Measurements from ENCODE around the gene RNF187. TPM values are rescaled to one million over a fixed set of nuclear protein-coding genes. Genes with fewer than 3 reads are reported as not detected.

Gene RNF187
- total RNA-seq, 1 donor from 2014 or later = 148 TPM

DNA sequence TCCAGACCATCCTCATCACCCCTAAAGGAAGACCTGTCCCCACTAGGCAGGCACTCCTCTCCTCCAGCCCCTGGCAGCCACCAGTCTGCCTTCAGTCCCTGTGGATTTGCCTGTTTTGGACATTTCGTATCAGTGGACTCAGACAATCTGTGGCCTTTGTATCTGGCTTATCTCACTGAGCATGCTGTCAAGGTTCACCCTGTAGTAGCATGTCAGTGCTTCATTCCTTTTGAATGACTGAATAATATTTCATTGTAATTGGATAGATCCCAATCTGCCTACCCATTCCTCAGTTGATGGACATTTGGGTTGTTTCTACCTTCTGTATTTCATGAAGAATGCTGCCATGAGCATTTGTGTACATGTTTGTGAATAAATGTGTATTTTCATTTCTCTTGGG is 32.9 kb upstream of the RNF187 start:
- DNase-seq = no peak
- Mint-ChIP-seq H3K27ac (no peak overlapping the region), H3K4me1 (peaks cover 32% of the 10 kb centered on the region), H3K4me3 (no peak overlapping the region), H3K9me3 (no peaks in the 10 kb centered on the region), H3K27me3 (peaks cover 3% of the 10 kb centered on the region), H3K36me3 (ENCODE audit: low read depth) (peaks cover 13% of the 10 kb centered on the region)
- intact Hi-C loops (cut with micrococcal nuclease) = no loop called here

DNA sequence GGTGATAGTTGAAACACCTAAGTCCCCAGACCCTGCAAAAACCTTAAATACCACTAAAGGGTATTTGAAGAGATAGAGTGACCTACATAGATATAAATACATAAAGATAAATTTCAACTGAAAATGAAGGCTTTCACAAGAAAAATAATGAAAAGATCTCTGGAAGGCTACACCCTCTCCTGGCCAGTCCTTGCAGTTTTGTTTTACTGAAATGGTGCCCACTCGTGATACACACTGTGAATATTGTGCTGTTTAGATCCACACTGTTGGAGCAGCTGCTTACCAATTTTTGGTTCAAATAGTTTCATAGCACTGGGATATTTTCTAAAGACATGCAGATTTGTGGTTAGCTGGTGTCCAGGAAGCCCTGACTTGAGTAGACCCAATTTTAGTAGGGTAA is 31.5 kb upstream of the RNF187 start:
- peaks cover 3% of the 10 kb centered on the region for H3K27me3 Mint-ChIP-seq
- H3K4me3 Mint-ChIP-seq = peak overlapping the region; percentile 69
- DNase-seq = no peak
- H3K9me3 Mint-ChIP-seq = no peaks in the 10 kb centered on the region
- intact Hi-C loops (cut with micrococcal nuclease) = loop anchor here (2.0 to 5.0 kb wide), 3 partner anchors 77 to 373 kb away; partner anchors contain the start of gene ARF1
- peaks cover 14% of the 10 kb centered on the region for H3K36me3 Mint-ChIP-seq (ENCODE audit: low read depth)
- peaks cover 33% of the 10 kb centered on the region for H3K4me1 Mint-ChIP-seq
- no peak overlapping the region for H3K27ac Mint-ChIP-seq

DNA sequence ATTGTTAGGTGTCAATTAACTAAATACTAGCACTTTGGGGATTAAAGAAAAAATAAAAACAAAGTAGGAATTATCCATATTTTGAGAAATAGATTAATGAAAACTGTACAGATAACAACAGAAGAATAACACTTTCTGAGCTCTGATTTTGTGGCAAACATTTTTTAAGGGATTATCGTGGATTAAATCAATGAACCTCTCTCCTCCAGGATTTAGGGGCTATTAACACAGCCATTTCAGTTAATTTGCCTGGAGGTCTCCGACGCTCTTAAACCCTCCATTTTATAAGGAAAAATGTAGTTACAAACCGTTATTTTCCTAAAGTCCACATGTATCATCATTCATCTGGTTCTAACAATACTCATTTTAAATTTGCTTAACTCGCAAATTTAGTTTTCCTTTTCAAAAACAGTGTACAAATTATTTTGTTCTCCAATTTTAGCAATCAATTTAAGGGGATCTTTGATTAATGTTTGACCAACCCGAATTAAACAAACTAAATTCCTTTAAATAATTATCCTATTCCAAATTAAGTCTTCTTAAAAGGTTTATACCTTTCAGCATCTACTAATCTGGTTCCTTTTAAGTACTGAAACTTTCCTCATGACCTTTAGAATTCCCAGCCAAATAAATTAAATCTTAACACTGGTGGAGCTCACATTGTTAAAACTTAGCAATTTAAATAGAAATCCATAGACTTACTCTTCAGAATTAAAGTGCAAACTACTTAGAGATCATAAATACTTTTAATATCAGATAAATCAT is 30.7 kb upstream of the RNF187 start:
- intact Hi-C loops (cut with micrococcal nuclease) = loop anchor here (2.0 to 5.0 kb wide), 3 partner anchors 78 to 374 kb away; partner anchors contain the start of gene ARF1
- Mint-ChIP-seq H3K36me3 (ENCODE audit: low read depth) (peaks cover 17% of the 10 kb centered on the region), H3K4me1 (peaks cover 40% of the 10 kb centered on the region), H3K4me3 (peak overlapping the region; percentile 97), H3K9me3 (no peaks in the 10 kb centered on the region), H3K27me3 (peaks cover 3% of the 10 kb centered on the region), H3K27ac (peak overlapping the region; percentile 99)
- no peak for DNase-seq

DNA sequence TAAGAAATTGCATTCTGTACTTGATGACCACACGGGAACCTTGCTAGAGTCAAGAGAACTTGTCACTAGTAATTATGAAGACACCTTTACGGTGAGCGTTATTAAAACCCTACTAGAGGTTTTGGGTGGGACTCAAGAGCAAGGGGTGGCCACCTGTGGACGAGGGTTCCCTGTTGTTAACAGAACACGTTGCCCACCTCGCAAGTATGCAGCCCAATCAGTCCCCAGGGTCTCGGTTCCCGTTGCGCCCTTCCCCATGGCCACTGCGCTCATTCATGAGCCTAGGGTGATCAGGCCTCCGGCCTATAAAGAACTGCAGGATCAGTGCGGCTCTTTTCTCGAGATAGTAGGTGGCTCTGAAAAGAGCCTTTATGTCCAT is 30.2 kb upstream of the RNF187 start:
- Mint-ChIP-seq H3K4me1 (peaks cover 42% of the 10 kb centered on the region), H3K27me3 (peaks cover 3% of the 10 kb centered on the region), H3K4me3 (peak overlapping the region; percentile 97), H3K27ac (peak overlapping the region; percentile 99), H3K36me3 (ENCODE audit: low read depth) (peaks cover 17% of the 10 kb centered on the region), H3K9me3 (no peaks in the 10 kb centered on the region)
- no peak for DNase-seq
- intact Hi-C loops (cut with micrococcal nuclease) = loop anchor here (2.0 to 5.0 kb wide), 3 partner anchors 78 to 375 kb away; partner anchors contain the start of gene ARF1

DNA sequence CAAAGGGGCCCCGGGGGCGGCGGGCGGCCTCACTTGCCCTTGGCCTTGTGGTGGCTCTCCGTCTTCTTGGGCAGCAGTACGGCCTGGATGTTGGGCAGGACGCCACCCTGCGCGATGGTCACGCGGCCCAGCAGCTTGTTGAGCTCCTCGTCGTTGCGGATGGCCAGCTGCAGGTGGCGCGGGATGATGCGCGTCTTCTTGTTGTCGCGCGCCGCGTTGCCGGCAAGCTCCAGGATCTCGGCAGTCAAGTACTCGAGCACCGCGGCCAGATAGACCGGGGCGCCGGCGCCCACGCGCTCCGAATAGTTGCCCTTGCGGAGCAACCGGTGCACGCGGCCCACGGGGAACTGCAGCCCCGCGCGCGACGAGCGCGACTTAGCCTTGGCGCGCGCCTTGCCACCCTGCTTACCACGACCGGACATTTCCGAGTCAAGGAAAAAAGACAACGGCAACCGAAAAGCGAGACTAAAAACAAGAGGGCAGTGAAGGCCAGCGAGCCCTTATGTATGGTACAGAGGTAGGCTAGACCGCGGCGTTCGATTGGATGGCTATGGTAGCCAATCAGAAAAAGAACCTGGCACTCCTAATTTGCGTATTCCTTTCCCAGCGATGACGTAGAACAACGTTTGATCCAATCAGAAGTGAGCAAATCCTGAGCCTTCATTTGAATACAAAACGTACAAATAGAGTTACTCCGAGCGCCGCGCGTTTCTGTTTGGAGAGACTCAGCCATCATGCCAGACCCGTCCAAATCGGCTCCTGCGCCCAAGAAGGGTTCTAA is 29.6 kb upstream of the RNF187 start:
- intact Hi-C loops (cut with micrococcal nuclease) = loop anchor here (1.0 to 5.0 kb wide), 6 partner anchors 29 to 375 kb away; partner anchors contain the start of gene ARF1
- Mint-ChIP-seq H3K4me1 (peaks cover 47% of the 10 kb centered on the region), H3K4me3 (peak overlapping the region; percentile 97), H3K9me3 (no peaks in the 10 kb centered on the region), H3K27ac (peak overlapping the region; percentile 99), H3K27me3 (peaks cover 3% of the 10 kb centered on the region), H3K36me3 (ENCODE audit: low read depth) (peaks cover 21% of the 10 kb centered on the region)
- DNase-seq = peak; percentile 97

DNA sequence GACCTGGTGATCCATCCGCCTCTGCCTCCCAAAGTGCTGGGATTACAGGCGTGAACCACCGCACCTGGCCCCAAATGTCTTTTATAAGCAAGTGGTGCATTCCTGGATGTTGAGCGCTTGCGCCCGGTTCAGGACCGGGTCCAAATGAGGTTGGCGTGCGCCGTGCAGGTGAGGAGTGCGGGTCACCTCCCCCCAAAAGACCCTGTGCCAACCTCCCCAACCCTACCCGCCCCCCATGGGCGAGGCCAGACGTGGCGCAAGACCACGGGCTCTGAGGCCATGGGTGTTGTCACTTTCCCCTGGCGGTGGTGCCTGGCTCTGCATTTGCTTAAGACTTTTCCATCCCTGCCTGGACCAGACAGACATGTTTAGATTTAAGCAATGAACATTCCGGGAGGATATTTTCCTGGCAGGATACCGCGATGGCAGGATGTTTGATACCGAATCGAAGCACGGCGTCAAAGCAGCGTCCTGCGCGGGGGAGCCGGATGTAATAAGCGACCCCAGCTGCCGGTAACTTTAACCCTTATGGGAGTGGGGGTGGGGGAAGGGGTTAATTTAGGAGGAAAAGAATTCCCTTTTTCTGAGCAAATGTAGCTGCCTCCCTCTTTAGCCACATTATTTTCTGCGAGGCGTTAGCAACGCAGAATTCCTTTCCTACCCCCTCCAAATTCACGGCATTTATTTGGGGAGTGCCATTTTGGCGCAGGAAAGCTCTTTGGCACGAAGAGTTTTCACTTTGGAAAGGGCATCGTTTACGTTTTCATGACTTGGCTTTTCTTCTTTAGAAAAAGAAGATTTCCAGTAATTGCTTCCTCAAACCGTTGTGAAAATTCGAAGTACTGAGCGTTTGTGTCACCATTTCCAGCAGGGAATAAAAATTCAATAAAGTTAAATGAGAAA is 27.8 kb upstream of the RNF187 start:
- peaks cover 18% of the 10 kb centered on the region for H3K36me3 Mint-ChIP-seq (ENCODE audit: low read depth)
- no peaks in the 10 kb centered on the region for H3K9me3 Mint-ChIP-seq
- peaks cover 48% of the 10 kb centered on the region for H3K4me1 Mint-ChIP-seq
- peak; percentile 91 for DNase-seq
- H3K27ac Mint-ChIP-seq = peak overlapping the region; percentile 99
- H3K27me3 Mint-ChIP-seq = peaks cover 3% of the 10 kb centered on the region
- intact Hi-C loops (cut with micrococcal nuclease) = loop anchor here (5.0 kb wide), 2 partner anchors 247 to 377 kb away; partner anchors contain the start of gene ARF1
- peak overlapping the region; percentile 97 for H3K4me3 Mint-ChIP-seq

DNA sequence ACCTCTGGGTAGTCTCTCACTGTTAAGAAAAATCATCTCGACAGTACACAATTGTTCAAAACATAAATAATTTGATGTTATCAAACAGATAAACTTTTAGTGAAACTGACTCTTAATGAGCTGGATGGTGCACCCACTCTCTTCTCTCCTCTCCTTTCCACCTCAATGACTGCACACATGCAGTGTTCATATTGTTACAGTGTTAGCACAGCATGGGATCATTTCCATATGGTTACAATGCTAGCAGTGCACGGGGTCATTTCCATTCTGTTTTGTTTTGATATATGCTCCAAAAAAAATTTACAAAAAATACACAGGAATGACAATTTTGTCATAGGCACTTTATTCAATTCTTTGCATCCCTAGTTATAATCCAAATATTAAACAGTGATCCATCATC is 26.4 kb upstream of the RNF187 start:
- Mint-ChIP-seq H3K4me3 (peak overlapping the region; percentile 64), H3K4me1 (peaks cover 55% of the 10 kb centered on the region), H3K36me3 (ENCODE audit: low read depth) (peaks cover 10% of the 10 kb centered on the region), H3K27me3 (peaks cover 3% of the 10 kb centered on the region), H3K9me3 (no peaks in the 10 kb centered on the region), H3K27ac (no peak overlapping the region)
- intact Hi-C loops (cut with micrococcal nuclease) = loop anchor here (5.0 kb wide), 1 partner anchor 1096 kb away; the partner anchor contains the start of gene ABCB10
- DNase-seq = no peak

DNA sequence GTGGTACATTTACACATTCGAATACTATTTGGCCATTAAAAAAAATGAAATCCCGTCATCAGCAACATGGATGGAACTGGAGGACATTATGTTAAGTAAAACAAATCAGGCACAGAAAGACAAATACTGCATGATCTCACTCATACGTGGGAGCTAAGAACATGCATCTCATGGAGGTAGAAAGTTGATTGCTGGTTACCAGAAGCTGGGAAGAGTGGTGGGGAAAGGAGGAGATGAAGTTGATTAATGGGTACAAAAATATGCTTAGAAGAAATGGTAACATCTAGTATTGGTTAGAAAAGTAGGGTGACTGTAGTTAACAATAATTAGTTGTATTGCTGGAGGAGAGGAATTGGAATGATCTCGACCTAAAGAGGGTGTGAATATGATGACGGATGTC is 24.6 kb upstream of the RNF187 start:
- DNase-seq = no peak
- H3K27me3 Mint-ChIP-seq = peaks cover 3% of the 10 kb centered on the region
- intact Hi-C loops (cut with micrococcal nuclease) = loop anchor here (5.0 kb wide), 1 partner anchor 1095 kb away; the partner anchor contains the start of gene ABCB10
- peaks cover 9% of the 10 kb centered on the region for H3K36me3 Mint-ChIP-seq (ENCODE audit: low read depth)
- H3K4me1 Mint-ChIP-seq = peaks cover 59% of the 10 kb centered on the region
- peak overlapping the region; percentile 87 for H3K4me3 Mint-ChIP-seq
- peak overlapping the region; percentile 88 for H3K27ac Mint-ChIP-seq
- no peaks in the 10 kb centered on the region for H3K9me3 Mint-ChIP-seq

DNA sequence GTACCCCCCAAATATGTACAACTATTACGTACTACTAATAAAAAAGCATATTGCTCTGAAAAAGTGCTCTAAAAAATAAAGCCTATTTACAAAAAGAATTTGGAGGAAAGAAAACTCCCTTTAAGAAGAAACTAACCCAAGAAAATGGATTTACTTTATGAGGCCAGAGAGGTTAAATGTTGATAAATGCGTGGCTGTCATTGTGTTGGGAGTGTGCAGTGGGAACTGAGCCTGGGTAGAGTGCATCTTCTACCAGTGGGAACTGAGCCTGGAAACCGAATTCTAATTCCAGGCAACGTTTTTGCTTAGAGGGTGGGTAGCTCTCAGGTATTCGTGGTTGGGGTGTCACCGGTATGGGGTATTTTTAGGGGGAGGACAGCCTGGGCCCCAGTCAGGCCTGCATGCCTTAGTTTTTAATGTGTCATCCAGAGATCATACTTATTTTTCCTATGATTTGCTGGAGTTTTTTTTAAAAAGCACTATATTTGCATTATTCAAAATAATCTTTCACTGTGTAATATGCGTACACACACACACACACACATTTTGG is 24.1 kb upstream of the RNF187 start:
- DNase-seq = no peak
- Mint-ChIP-seq H3K36me3 (ENCODE audit: low read depth) (peaks cover 9% of the 10 kb centered on the region), H3K27ac (peak overlapping the region; percentile 88), H3K9me3 (no peaks in the 10 kb centered on the region), H3K4me3 (peak overlapping the region; percentile 87), H3K4me1 (peaks cover 57% of the 10 kb centered on the region), H3K27me3 (peaks cover 7% of the 10 kb centered on the region)
- intact Hi-C loops (cut with micrococcal nuclease) = loop anchor here (1.0 to 5.0 kb wide), 2 partner anchors 38 to 1094 kb away; partner anchors contain the start of gene ABCB10

DNA sequence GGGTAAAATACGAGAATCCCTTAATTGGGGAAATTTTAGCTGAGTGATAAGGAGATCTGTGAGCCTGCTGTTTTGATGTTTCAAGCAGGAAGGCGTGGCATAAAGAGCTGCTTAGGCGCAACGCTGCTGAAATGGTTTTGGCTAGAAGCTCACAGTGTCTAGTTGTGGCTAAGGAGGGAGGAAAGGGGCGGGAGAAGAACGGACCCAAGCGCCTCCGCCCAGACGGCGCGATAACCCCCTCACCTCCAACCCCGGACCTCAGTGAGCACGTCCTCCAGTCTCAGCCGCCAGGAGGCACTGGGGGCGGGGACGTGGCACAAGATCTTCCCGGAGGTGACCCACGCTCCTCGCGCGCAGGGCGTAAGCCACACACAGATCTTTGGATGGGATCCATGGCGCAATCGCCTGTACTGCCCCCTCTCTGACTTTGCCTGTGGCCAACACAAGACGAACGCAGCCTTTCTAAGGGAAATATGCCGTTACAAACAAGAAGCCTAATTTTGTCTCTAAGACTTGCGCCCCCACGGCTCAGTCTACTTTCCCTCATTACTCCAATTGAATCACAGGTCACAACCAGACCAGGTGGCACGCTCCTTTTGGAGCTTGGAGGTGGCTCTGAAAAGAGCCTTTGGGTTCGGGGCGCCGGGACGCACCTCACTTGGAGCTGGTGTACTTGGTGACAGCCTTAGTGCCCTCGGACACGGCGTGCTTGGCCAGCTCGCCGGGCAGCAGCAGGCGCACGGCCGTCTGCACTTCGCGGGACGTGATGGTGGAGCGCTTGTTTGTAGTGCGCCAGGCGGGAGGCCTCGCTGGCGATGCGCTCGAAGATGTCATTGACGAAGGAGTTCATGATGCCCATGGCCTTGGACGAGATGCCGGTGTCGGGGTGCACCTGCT is 23.4 kb upstream of the RNF187 start:
- peak overlapping the region; percentile 88 for H3K27ac Mint-ChIP-seq
- intact Hi-C loops (cut with micrococcal nuclease) = loop anchor here (1.0 to 5.0 kb wide), 7 partner anchors 8 to 1093 kb away; partner anchors contain the start of genes ABCB10, C1orf35 and GUK1
- H3K9me3 Mint-ChIP-seq = no peaks in the 10 kb centered on the region
- peak overlapping the region; percentile 87 for H3K4me3 Mint-ChIP-seq
- peaks cover 9% of the 10 kb centered on the region for H3K36me3 Mint-ChIP-seq (ENCODE audit: low read depth)
- DNase-seq = peak; percentile 95
- H3K27me3 Mint-ChIP-seq = peaks cover 8% of the 10 kb centered on the region
- peaks cover 53% of the 10 kb centered on the region for H3K4me1 Mint-ChIP-seq

DNA sequence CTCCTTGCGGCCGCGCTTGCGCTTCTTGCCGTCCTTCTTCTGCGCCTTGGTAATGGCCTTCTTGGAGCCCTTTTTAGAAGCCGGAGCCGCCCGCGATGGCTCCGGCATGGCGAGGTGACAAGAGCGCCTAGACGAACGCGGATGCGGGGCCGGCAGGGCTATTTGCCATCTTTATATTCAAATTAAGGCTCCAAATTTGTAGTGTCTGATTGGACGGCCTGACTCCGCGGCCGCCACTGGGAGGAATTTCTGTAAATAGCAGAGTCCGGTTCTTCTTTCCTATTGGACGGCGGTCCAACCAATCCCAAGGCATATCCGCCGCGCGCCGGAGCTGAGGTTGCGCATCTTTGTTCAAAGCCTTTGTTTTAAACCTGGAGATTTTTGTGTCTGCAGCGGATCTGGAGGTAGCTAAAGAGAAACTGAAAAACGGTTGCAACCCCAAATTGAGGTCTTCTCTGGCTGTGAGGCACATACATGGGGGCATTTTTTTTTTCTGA is 22.6 kb upstream of the RNF187 start:
- Mint-ChIP-seq H3K4me1 (peaks cover 50% of the 10 kb centered on the region), H3K4me3 (peak overlapping the region; percentile 87)

DNA sequence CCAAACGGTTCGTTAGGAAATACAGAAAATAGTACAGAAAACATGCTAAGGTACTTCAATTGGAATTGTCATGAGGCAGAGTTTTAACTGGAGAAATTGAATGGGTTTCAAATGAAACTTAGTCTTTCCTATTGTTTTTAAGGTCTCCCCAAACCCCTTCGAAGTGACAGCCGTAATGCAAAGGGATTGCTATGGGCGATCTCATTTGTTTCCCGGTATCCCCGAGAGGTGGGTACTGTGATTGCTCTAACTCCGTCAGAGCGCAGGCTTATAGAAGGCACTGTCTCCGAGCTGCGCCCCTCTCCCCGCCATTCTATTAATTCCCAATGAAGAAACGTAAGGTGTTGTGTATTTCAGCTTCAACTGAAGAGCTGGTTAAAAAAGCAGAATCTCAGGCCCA is 22.0 kb upstream of the RNF187 start:
- H3K27me3 Mint-ChIP-seq = peaks cover 14% of the 10 kb centered on the region
- intact Hi-C loops (cut with micrococcal nuclease) = loop anchor here (2.0 kb wide), 2 partner anchors 324 to 362 kb away; partner anchors contain the start of genes C1orf35 and GUK1
- peak overlapping the region; percentile 88 for H3K27ac Mint-ChIP-seq
- peaks cover 50% of the 10 kb centered on the region for H3K4me1 Mint-ChIP-seq
- H3K36me3 Mint-ChIP-seq (ENCODE audit: low read depth) = peaks cover 7% of the 10 kb centered on the region
- H3K9me3 Mint-ChIP-seq = no peaks in the 10 kb centered on the region
- peak overlapping the region; percentile 87 for H3K4me3 Mint-ChIP-seq
- no peak for DNase-seq

More for the DNA sequence above, 22.6 kb upstream of the RNF187 start:
- Mint-ChIP-seq H3K9me3 (no peaks in the 10 kb centered on the region), H3K36me3 (ENCODE audit: low read depth) (peaks cover 7% of the 10 kb centered on the region), H3K27ac (peak overlapping the region; percentile 88), H3K27me3 (peaks cover 12% of the 10 kb centered on the region)
- DNase-seq = peak; percentile 97
- intact Hi-C loops (cut with micrococcal nuclease) = loop anchor here (1.0 to 5.0 kb wide), 6 partner anchors 8 to 1093 kb away; partner anchors contain the start of genes ABCB10, C1orf35 and GUK1

Data from activated CD4-positive, alpha-beta T cell treated with anti-CD3 and anti-CD28 coated beads, Interleukin-2, amount 10 ng/mL, durations not matched to agents 24 days and 14 days (primary cell).